ENCODE results near the gene POU6F2.

GRCh38 chr7:38964921-38965320, 12.8 kb upstream of the POU6F2 start:
- no peak for TF ChIP-seq CTCF (conservative IDR thresholded peaks at IDR 0.05; ENCODE audit: low read length)
- no peak for TF ChIP-seq EZH2phosphoT487 (IDR thresholded peaks at IDR 0.05; ENCODE audit: borderline replicate concordance)

All from Loucy (cell line).